Mesothelial cell of epicardium (in vitro differentiated cells): Measurements from ENCODE around the gene RABGGTA. TPM values are rescaled to one million over a fixed set of nuclear protein-coding genes. Genes with fewer than 3 reads are reported as not detected.

ENCODE experiments used
- DNase-seq, 2 experiments: peaks; one replicate each; pipeline ENCODE4 v3.0.0; 2021; ENCODE audit warnings: low spot score in 2 of 2; ENCODE audit not compliant: unreplicated experiment in 2 of 2
- H3K27ac Mint-ChIP-seq: 2 replicates; pipeline ENCODE4 v1.8.0; 2021; ENCODE audit warnings: mixed read lengths
- H3K27me3 Mint-ChIP-seq: 2 replicates; pipeline ENCODE4 v1.8.0; 2021; ENCODE audit warnings: low read depth, mixed read lengths
- H3K36me3 Mint-ChIP-seq: 2 replicates; pipeline ENCODE4 v1.8.0; 2021; ENCODE audit warnings: mixed read lengths
- H3K4me1 Mint-ChIP-seq: 2 replicates; pipeline ENCODE4 v1.8.0; 2021; ENCODE audit warnings: mixed read lengths
- H3K4me3 Mint-ChIP-seq: 2 replicates; pipeline ENCODE4 v1.8.0; 2021; ENCODE audit warnings: mild to moderate bottlenecking, moderate library complexity, mixed read lengths
- H3K9me3 Mint-ChIP-seq: 2 replicates; pipeline ENCODE4 v1.8.0; 2021; ENCODE audit warnings: mixed read lengths
- CTCF ChIP-seq: fragments of 200-600 bp; sonication (generic); IDR thresholded peaks from one replicate; pipeline ENCODE4 v1.5.0; 2021; ENCODE audit warnings: antibody characterized with exemption; ENCODE audit not compliant: unreplicated experiment
- total RNA-seq: library from RNA; stranded (reverse); gene quantifications from 3 replicates; pipeline ENCODE4 v1.2.1, GENCODE V29; 2021

The RABGGTA gene
- total RNA-seq, 1 donor from 2014 or later, result 28.7 TPM

GRCh38 chr14:24263848-24264247 is 7.5 kb downstream of the RABGGTA start:
- Mint-ChIP-seq H3K36me3 (peaks cover 13% of the 10 kb centered on the region), H3K4me1 (peaks cover 22% of the 10 kb centered on the region), H3K27me3 (no peaks in the 10 kb centered on the region), H3K4me3 (no peak overlapping the region), H3K27ac (peak overlapping the region; percentile 88), H3K9me3 (no peaks in the 10 kb centered on the region)
- TF ChIP-seq CTCF, result no peak
- DNase-seq, result no peak

GRCh38 chr14:24262821-24263733 is 8.3 kb downstream of the RABGGTA start, which contains the start of gene TGM1:
Gene TGM1 (minus strand): TSS chr14:24263177. CDS start chr14:24262352, 825 bp downstream.
- DNase-seq, result no peak
- H3K9me3 Mint-ChIP-seq, result no peaks in the 10 kb centered on the region

GRCh38 chr14:24261969-24262327 is 9.4 kb downstream of the RABGGTA start:
- H3K9me3 Mint-ChIP-seq, result no peaks in the 10 kb centered on the region
- no peak for DNase-seq
- peaks cover 8% of the 10 kb centered on the region for H3K36me3 Mint-ChIP-seq
- no peak for TF ChIP-seq CTCF
- no peak overlapping the region for H3K4me3 Mint-ChIP-seq
- peaks cover 31% of the 10 kb centered on the region for H3K4me1 Mint-ChIP-seq
- no peaks in the 10 kb centered on the region for H3K27me3 Mint-ChIP-seq
- H3K27ac Mint-ChIP-seq, result no peak overlapping the region

More at GRCh38 chr14:24262821-24263733, 8.3 kb downstream of the RABGGTA start, which contains the start of gene TGM1:
- no peak within 1 kb of the TSS for H3K4me3 Mint-ChIP-seq
- H3K36me3 Mint-ChIP-seq, result peaks cover 13% of the 10 kb centered on the region
- no peak for TF ChIP-seq CTCF
- peaks cover 27% of the 10 kb centered on the region for H3K4me1 Mint-ChIP-seq
- H3K27ac Mint-ChIP-seq, result peak within 1 kb of the TSS; percentile 88
- no peaks in the 10 kb centered on the region for H3K27me3 Mint-ChIP-seq

- Mint-ChIP-seq H3K27me3 (no peaks in the 10 kb centered on the region), H3K27ac (no peak overlapping the region), H3K4me3 (no peak overlapping the region), H3K36me3 (peaks cover 3% of the 10 kb centered on the region), H3K9me3 (no peaks in the 10 kb centered on the region), H3K4me1 (peaks cover 33% of the 10 kb centered on the region)
- DNase-seq, result no peak
- no peak for TF ChIP-seq CTCF
Observed at GRCh38 chr14:24261256-24261968, 10.0 kb downstream of the RABGGTA start.

GRCh38 chr14:24260780-24261157 is 10.6 kb downstream of the RABGGTA start:
- no peak for TF ChIP-seq CTCF
- Mint-ChIP-seq H3K9me3 (no peaks in the 10 kb centered on the region), H3K4me3 (no peak overlapping the region), H3K27me3 (no peaks in the 10 kb centered on the region), H3K36me3 (no peaks in the 10 kb centered on the region), H3K4me1 (peaks cover 33% of the 10 kb centered on the region), H3K27ac (peak overlapping the region; percentile 31)
- no peak for DNase-seq
